NB4 (cell line): ENCODE measurements around the gene DGKI.

Experiments
- DNase-seq: peaks from one replicate; pipeline ENCODE4 v3.0.0; 2010; ENCODE audit warnings: low read depth
- H3K4me3 ChIP-seq: one replicate; pipeline ENCODE4 v1.5.1; 2011; ENCODE audit warnings: mild to moderate bottlenecking, low read depth, low read length, moderate library complexity
- MYC ChIP-seq: IDR thresholded peaks from 2 replicates; pipeline ENCODE4 v1.6.1; 2011; ENCODE audit warnings: low read depth, low read length
- POLR2A ChIP-seq: IDR thresholded peaks from 2 replicates; pipeline ENCODE4 v1.6.1; 2011; ENCODE audit warnings: mild to moderate bottlenecking; ENCODE audit not compliant: insufficient read length; ENCODE audit errors: extremely low read depth
- TF ChIP-seq, protein P1 (sequence below): IDR thresholded peaks from 2 replicates; pipeline ENCODE4 v1.6.1; 2011; ENCODE audit warnings: low read depth, low read length
- TF ChIP-seq, protein P2 (sequence below): IDR thresholded peaks from one replicate; pipeline ENCODE4 v1.5.1; 2012; ENCODE audit warnings: low read depth, low read length

Gene DGKI

DNA sequence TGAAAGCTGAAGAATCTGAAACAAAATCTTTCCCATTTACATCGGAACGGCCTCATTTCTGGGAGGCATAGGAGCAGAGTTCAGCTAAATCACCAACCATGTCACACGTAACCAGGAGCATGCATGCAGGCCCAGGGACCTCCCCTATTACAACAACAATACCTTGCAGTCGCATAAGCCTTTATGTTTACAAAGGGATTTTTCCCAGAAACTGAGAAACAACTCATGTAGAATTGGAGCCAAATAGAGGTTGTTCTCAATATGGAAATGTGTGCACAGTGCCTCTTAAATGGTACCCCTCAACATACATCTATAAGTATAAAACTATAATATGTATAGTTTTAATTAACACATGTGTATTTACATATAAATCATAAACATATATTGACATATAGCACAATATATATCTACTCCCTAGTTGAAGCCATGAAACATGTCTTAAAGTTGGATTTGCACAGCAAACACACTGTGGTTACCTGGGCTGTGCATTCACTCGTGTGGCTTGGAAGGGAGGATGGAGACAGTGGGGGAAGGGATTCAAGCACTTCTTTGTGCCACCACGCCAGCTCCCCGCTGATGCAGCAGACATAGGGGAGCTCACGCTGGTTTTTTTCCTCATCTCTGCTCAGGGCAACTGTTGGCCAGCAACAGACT is 35.0 kb upstream of the DGKI start:
- H3K4me3 ChIP-seq, result no peak overlapping the region
- TF ChIP-seq, protein P1, sequence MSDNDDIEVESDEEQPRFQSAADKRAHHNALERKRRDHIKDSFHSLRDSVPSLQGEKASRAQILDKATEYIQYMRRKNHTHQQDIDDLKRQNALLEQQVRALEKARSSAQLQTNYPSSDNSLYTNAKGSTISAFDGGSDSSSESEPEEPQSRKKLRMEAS, result no peak
- no peak for TF ChIP-seq POLR2A
- TF ChIP-seq, protein P2, sequence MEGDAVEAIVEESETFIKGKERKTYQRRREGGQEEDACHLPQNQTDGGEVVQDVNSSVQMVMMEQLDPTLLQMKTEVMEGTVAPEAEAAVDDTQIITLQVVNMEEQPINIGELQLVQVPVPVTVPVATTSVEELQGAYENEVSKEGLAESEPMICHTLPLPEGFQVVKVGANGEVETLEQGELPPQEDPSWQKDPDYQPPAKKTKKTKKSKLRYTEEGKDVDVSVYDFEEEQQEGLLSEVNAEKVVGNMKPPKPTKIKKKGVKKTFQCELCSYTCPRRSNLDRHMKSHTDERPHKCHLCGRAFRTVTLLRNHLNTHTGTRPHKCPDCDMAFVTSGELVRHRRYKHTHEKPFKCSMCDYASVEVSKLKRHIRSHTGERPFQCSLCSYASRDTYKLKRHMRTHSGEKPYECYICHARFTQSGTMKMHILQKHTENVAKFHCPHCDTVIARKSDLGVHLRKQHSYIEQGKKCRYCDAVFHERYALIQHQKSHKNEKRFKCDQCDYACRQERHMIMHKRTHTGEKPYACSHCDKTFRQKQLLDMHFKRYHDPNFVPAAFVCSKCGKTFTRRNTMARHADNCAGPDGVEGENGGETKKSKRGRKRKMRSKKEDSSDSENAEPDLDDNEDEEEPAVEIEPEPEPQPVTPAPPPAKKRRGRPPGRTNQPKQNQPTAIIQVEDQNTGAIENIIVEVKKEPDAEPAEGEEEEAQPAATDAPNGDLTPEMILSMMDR, result no peak
- TF ChIP-seq MYC, result no peak
- no peak for DNase-seq

DNA sequence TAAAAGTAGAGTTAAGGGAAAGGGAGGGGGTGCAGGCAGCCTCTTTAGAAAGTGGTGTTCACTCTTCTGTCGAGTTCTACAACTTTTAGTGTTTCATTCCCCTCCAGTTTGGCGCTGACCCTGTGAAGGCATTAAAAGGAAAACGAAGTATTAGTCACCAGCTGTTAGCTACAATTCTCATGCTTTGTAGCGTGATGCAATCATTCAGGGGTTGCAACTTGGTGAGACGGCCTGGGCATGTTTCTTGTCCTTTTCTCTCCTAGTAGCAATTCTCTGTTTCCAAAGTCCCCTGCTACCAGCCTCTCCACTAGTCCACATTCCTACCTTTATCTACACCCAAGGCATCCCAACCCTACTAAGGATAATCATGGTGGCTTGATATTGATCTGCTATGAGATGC is 33.7 kb upstream of the DGKI start:
- peak; percentile 58 for DNase-seq
- H3K4me3 ChIP-seq, result no peak overlapping the region
- TF ChIP-seq, protein P1, result no peak
- TF ChIP-seq, protein P2, result no peak
- no peak for TF ChIP-seq POLR2A
- no peak for TF ChIP-seq MYC

DNA sequence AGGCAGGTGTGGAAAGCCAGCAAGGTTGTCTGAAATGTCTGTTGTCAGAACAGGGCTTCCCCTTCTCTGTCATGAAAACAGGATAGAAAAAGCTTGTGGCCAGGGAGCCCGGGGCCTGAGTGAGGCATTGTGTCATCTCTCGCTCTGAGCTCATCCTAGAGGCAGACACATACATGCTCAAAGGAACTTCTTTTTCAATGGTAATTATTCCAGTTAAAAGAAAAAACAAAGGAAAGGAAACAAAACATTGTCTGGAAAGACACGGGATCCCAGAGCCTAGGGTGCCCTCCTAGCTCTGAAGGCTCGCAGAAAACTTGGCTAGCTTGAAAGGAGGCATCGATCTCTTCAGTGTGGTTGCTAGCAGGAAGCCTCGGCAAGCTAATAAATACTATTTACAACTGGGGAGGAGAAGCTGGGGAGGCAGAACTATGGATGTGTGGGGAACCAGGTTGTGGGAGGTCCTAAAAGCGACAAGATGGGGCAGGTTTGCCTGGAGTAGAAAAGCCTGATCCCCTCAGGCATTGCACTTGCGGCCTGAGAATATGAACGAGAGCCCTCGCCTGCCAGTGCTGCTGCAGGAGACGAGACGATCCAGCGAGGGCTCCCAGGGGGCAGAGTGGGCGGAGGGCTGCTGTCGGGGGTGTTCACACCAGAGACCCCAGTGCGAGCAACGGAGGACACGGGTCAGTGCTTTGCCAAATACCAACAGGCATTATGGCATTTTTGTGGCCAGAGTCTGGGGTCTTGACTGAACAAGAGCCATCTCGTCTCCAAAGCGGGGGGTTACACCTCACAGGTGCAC is 32.8 kb upstream of the DGKI start:
- DNase-seq, result peak; percentile 18
- TF ChIP-seq POLR2A (no peak), MYC (no peak)
- TF ChIP-seq, protein P2, result no peak
- TF ChIP-seq, protein P1, result no peak
- H3K4me3 ChIP-seq, result no peak overlapping the region

DNA sequence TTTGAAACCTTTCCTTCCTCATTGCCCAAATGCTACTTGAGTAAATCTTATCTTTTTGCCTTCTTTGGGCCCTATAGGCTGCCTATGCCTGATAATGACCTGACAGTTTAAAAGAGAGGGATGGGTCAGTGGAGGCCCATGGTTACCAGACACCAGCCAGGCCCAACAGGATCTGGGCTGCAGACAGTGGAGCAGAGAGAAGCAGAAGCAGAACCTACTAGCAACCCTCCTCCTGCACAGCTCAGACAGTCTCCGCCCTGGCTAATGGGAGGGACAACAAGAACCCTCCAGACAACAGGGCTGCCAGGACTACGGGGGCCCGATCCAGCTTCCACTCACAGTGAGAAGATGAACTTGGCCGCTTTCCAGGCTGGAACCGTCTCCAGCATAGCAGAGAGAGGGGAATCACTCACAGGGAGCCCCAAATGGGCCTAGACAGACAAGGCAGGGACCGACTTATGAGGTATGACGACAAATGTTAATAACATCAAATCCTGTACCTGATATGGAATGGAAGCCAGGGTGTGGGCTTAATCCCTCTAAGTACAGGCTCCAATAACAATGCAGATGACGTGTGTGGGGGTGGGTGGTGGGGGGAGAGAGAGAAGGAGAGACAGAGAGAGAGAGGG is 31.7 kb upstream of the DGKI start:
- TF ChIP-seq, protein P1, result no peak
- TF ChIP-seq, protein P2, result no peak
- no peak for TF ChIP-seq POLR2A
- no peak for TF ChIP-seq MYC
- DNase-seq, result no peak
- no peak overlapping the region for H3K4me3 ChIP-seq

DNA sequence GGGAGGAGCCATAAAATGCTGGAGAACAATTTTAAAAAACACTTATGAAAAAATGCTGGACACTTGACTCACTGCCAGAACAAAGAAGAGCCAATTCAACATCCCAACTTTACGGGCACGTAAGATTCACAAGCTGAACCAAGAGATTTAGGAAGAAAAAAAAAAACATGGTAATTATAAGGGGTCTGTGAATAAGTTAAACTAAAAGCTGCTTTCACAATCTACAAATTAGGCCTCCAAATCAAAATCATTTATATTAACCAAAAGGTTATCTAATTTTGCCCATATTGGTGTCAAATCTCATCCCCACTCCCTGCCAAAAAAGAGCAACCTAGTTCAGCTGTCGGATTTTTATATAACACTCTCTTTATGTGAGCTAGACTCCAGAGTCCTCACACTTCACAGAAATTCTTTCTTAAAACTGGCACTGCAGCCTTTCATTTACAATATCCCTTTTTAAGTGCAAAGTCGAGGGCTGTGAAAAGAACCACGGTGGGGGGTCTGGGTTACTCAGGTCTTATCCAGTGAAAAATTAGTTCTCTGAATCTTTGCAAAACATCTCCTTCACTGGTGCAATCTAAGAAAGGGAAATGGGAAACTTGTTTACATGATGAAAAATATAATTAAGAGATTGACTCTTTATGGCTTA is 30.4 kb upstream of the DGKI start:
- DNase-seq, result no peak
- TF ChIP-seq, protein P2, result no peak
- TF ChIP-seq, protein P1, result no peak
- TF ChIP-seq POLR2A, result no peak
- TF ChIP-seq MYC, result no peak

More for the DNA sequence above, 30.4 kb upstream of the DGKI start:
- no peak overlapping the region for H3K4me3 ChIP-seq
